Stimulated activated CD4-positive, alpha-beta T cell treated with anti-CD3 and anti-CD28 coated beads, Interleukin-1b, Interleukin-23, amount 100 ng/mL, for 4 hours (primary cell): ENCODE data around the gene HOXA6.

Experiments used
- DNase-seq, 2 donors: peaks; one replicate each; pipeline ENCODE4 v3.0.0-alpha.2; 2020; ENCODE audit warnings: low read depth in 2 of 2

The HOXA6 gene

GRCh38 chr7:27161214-27161720, 13.7 kb upstream of the HOXA6 start:
- DNase-seq, result no peak

- DNase-seq, result peak; percentile 86 to 90
Measured at GRCh38 chr7:27160546-27161213, 13.1 kb upstream of the HOXA6 start.

GRCh38 chr7:27160145-27160545, 12.6 kb upstream of the HOXA6 start:
- no peak for DNase-seq

- no peak for DNase-seq
Measured at GRCh38 chr7:27159266-27160144, 11.9 kb upstream of the HOXA6 start.

GRCh38 chr7:27158436-27159265, 11.1 kb upstream of the HOXA6 start:
- DNase-seq, result no peak

- no peak for DNase-seq
Measured at GRCh38 chr7:27157702-27158431, 10.3 kb upstream of the HOXA6 start.

- no peak for DNase-seq
Measured at GRCh38 chr7:27156916-27157701, 9.5 kb upstream of the HOXA6 start.

GRCh38 chr7:27156508-27156898, 8.9 kb upstream of the HOXA6 start, which contains the start of gene HOXA7:
HOXA7 (minus strand) TSS chr7:27156675; CDS start chr7:27156545, 130 bp downstream.
- DNase-seq, result no peak

- no peak for DNase-seq
Measured at GRCh38 chr7:27155816-27156507, 8.4 kb upstream of the HOXA6 start.

GRCh38 chr7:27154901-27155815, 7.6 kb upstream of the HOXA6 start:
- peak in 1 of 2 donors; percentile 49 for DNase-seq

- DNase-seq, result no peak
Measured at GRCh38 chr7:27154369-27154768, 6.8 kb upstream of the HOXA6 start.

GRCh38 chr7:27153526-27153925, 6.0 kb upstream of the HOXA6 start:
- no peak for DNase-seq

GRCh38 chr7:27152816-27153442, 5.4 kb upstream of the HOXA6 start:
- no peak for DNase-seq

GRCh38 chr7:27151931-27152815, 4.6 kb upstream of the HOXA6 start, which contains the start of gene HOXA3:
HOXA3 (minus strand) TSS chr7:27152583; CDS start chr7:27110640, 41,943 bp downstream.
- DNase-seq, result no peak

GRCh38 chr7:27151341-27151930, 3.9 kb upstream of the HOXA6 start:
- no peak for DNase-seq

GRCh38 chr7:27150568-27151340, 3.2 kb upstream of the HOXA6 start:
- peak; percentile 47 to 67 for DNase-seq
